ENCODE data around the gene ITGA6.

Gene ITGA6

DNA sequence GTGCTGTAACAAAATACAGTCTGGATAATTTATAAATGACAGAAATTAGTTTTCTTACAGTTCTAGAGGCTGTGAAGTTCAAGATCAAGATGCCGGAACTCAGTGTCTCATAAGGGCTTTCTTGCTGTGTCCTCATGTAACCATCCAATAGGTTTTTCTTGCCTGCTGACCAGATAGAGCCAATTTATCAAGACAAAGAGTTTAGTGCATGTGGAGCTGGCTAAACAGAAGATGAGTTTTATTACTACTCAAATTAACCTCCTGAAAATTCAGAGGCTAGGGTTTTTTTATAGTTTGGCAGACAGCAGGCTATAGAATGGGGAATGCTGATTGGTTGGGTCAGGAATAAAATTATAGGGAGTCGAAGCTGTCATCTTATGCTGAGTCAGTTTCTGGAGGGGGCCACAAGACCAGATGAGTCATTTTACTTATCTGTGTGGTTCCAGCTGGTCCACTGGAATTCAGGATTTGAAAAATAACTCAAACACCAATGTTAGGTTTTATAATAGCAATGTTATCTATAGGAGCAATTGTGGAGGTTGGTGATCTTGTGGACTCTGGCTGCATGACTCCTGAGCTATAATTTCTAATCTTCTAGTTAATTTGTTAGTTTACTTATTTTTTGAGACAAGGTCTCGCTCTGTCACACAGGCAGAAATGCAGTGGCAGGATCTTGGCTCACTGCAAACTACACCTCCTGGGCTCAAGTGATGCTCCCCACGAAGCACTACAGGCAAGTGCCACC lies 125.3 kb downstream of the ITGA6 start:
- Histone ChIP-seq H3K27me3 (ENCODE audit: insufficient read depth, low read length) (no peaks in the 10 kb centered on the region), H3K27ac (ENCODE audit: low read depth, low read length) (peak overlapping the region; percentile 89; the same call in 1 of the 2 replicates), H3K9ac (ENCODE audit: low read depth, low read length) (no peak overlapping the region), H3K4me3 (ENCODE audit: low read length) (no peak overlapping the region), H3K36me3 (ENCODE audit: insufficient read depth, low read length) (peaks cover 5% of the 10 kb centered on the region; the same call in 1 of the 2 replicates), H3K9me3 (ENCODE audit: insufficient read depth, low read depth, low read length) (peaks cover 11% of the 10 kb centered on the region), H3K4me1 (ENCODE audit: insufficient read depth, low read length) (peaks cover 48% of the 10 kb centered on the region)
- 91% methylated on average over 4 of the region's 4 CpGs for WGBS

DNA sequence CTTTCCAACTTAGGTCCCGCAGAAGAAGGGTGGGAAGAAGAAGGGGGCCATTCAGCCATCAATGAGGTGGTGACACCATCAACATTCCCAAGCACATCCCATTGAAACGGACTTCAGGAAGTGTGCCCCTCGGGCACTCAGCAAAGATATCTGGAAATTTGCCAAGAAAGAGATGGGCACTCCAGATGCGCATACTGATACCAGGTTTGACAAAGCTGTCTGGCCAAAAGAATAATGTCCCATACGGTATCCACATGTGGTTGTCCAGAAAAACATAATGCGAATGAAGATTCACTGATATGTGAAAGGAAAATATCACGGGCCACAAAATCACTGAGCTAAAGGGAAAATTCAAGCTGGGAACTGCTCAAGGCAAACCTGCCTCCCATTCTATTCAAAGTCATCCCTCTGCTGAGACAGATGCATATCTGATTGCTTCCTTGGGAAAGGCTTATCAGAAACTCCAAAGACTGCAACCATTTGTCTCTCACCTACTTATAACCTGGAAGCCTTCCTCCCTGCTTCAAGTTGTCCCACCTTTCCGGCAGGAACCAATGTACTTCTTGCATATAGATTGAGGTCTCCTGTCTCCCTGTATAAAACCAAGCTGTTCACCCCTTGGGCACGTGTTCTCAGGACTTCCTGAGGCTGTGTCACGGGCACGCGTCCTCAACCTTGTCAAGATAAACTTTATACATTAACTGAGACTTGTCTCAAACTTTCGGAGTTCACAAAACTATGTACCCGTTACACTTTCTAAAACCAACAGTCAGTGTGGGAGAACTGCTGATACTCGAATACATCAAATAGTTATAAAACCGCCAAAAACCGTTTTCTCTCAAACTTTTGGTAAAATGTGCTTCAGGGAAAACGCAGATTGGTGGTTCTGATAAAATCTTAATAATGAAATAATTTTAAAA lies 127.2 kb downstream of the ITGA6 start:
- Histone ChIP-seq H3K36me3 (ENCODE audit: insufficient read depth, low read length) (peaks cover 8% of the 10 kb centered on the region; the same call in 1 of the 2 replicates), H3K27ac (ENCODE audit: low read depth, low read length) (no peak overlapping the region), H3K4me1 (ENCODE audit: insufficient read depth, low read length) (peaks cover 48% of the 10 kb centered on the region), H3K9ac (ENCODE audit: low read depth, low read length) (no peak overlapping the region), H3K4me3 (ENCODE audit: low read length) (peak overlapping the region; percentile 81), H3K9me3 (ENCODE audit: insufficient read depth, low read depth, low read length) (no peaks in the 10 kb centered on the region), H3K27me3 (ENCODE audit: insufficient read depth, low read length) (no peaks in the 10 kb centered on the region)
- WGBS: 67% methylated on average over 17 of the region's 18 CpGs

DNA sequence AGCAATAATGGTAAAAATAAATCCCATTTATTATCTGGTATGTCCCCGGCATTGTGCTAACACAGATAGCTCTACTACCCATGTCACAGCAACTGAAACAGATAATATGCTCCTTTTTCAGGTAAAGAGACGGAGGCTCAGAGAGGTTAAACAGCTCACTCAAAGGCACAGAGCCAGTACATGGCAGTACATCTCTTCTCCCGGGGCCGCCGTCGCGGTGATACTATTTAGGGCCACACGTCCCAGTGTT lies 127.8 kb downstream of the ITGA6 start:
- peaks cover 9% of the 10 kb centered on the region for H3K36me3 ChIP-seq (ENCODE audit: insufficient read depth, low read length)
- no peaks in the 10 kb centered on the region for H3K27me3 ChIP-seq (ENCODE audit: insufficient read depth, low read length)
- peak overlapping the region; percentile 84; the same call in 1 of the 2 replicates for H3K27ac ChIP-seq (ENCODE audit: low read depth, low read length)
- peak overlapping the region; percentile 81 for H3K9ac ChIP-seq (ENCODE audit: low read depth, low read length)
- H3K4me3 ChIP-seq (ENCODE audit: low read length): peak overlapping the region; percentile 81
- peaks cover 42% of the 10 kb centered on the region for H3K4me1 ChIP-seq (ENCODE audit: insufficient read depth, low read length)
- 12% methylated on average over 8 of the region's 8 CpGs for WGBS
- no peaks in the 10 kb centered on the region for H3K9me3 ChIP-seq (ENCODE audit: insufficient read depth, low read depth, low read length)

Measured in HUES64 (cell line).